H1 (cell line): ENCODE results near the gene HSD17B2. TPM values are rescaled to one million over a fixed set of nuclear protein-coding genes. Genes with fewer than 3 reads are reported as not detected.

ENCODE experiments used
- CTCF ChIA-PET: fragments of 300-600 bp; sonication (Branson Sonifier 250); formaldehyde crosslinking; loops from one replicate; lab custom pipeline; 2021; ENCODE audit not compliant: partially characterized antibody; lab: Charles Lee
- POLR2A ChIA-PET: fragments of 300-600 bp; sonication (Branson Sonifier 250); formaldehyde crosslinking; loops from one replicate; lab custom pipeline; 2021; ENCODE audit warnings: inconsistent platforms; ENCODE audit not compliant: partially characterized antibody; lab: Charles Lee
- DNase-seq, 2 experiments: peaks; one replicate each; pipeline versions ENCODE4 v3.0.0 to v3.0.0-alpha.2; 2010 to 2022; ENCODE audit warnings: low spot score in 2 of 2, low read depth in 1 of 2, mixed read lengths in 1 of 2
- FAIRE-seq: peaks from 2 replicates; lab custom pipeline; 2011; peaks lifted over from hg19 to GRCh38; lab: Jason Lieb, UNC
- H2AFZ ChIP-seq: 2 replicates; pipeline ENCODE4 v1.8.1; 2012; ENCODE audit warnings: low read length, inconsistent platforms
- H2AK5ac ChIP-seq: 2 replicates; pipeline ENCODE4 v1.6.1; 2013; ENCODE audit warnings: low read depth, low read length
- H2BK120ac ChIP-seq: replicated peaks from 2 replicates; pipeline ENCODE3; 2013; ENCODE audit warnings: low read depth, low read length, inconsistent platforms
- H2BK12ac ChIP-seq: 2 replicates; pipeline ENCODE4 v1.6.1; 2013; ENCODE audit warnings: low read depth, low read length
- H2BK15ac ChIP-seq: 2 replicates; pipeline ENCODE4 v1.6.1; 2013; ENCODE audit warnings: low read length
- H2BK20ac ChIP-seq: 2 replicates; pipeline ENCODE4 v1.6.1; 2013; ENCODE audit warnings: low read length
- H2BK5ac ChIP-seq: 2 replicates; pipeline ENCODE4 v1.6.1; 2013; ENCODE audit warnings: low read depth, low read length
- H3K14ac ChIP-seq: 2 replicates; pipeline ENCODE4 v1.6.1; 2013; ENCODE audit warnings: inconsistent platforms; ENCODE audit not compliant: insufficient read length
- H3K18ac ChIP-seq: 2 replicates; pipeline ENCODE4 v1.6.1; 2013; ENCODE audit warnings: low read length; ENCODE audit errors: extremely low read depth
- H3K23ac ChIP-seq: 2 replicates; pipeline ENCODE4 v1.6.1; 2013; ENCODE audit warnings: inconsistent platforms; ENCODE audit not compliant: insufficient read length
- H3K23me2 ChIP-seq: 2 replicates; pipeline ENCODE4 v1.6.1; 2013; ENCODE audit warnings: low read depth, low read length
- H3K27ac ChIP-seq: 2 replicates; pipeline ENCODE4 v1.6.1; 2011; ENCODE audit warnings: low read depth, low read length, inconsistent platforms
- H3K27me3 ChIP-seq, 4 experiments: replicated peaks in 1 of 4; 1 replicate in 1 of 4; 2 replicates in 3 of 4; pipeline versions ENCODE4 v1.6.1 to v1.8.1; 2011 to 2013; ENCODE audit warnings: low read length in 3 of 4, mild to moderate bottlenecking in 3 of 4, inconsistent platforms in 2 of 4, mixed read lengths in 2 of 4, moderate library complexity in 1 of 4; ENCODE audit not compliant: control insufficient read depth in 3 of 4, insufficient read depth in 3 of 4; ENCODE audit errors: extremely low read depth in 1 of 4
- H3K36me3 ChIP-seq, 4 experiments: 2 replicates each; pipeline versions ENCODE4 v1.6.1 to v1.8.1; 2011 to 2013; ENCODE audit warnings: mild to moderate bottlenecking in 4 of 4, low read length in 3 of 4, moderate library complexity in 2 of 4, control low read depth in 1 of 4, inconsistent platforms in 1 of 4; ENCODE audit not compliant: insufficient read depth in 4 of 4, control insufficient read depth in 2 of 4
- H3K4ac ChIP-seq: replicated peaks from 2 replicates; pipeline ENCODE3; 2013; ENCODE audit warnings: low read length, low read depth, mixed read lengths, inconsistent platforms; ENCODE audit not compliant: insufficient read length
- H3K4me1 ChIP-seq, 4 experiments: replicated peaks in 1 of 4; 1 replicate in 1 of 4; 2 replicates in 3 of 4; pipeline versions ENCODE4 v1.6.1 to v1.8.1; 2011 to 2013; ENCODE audit warnings: low read length in 3 of 4, inconsistent platforms in 2 of 4, mixed read lengths in 1 of 4; ENCODE audit not compliant: insufficient read depth in 4 of 4, control insufficient read depth in 3 of 4
- H3K4me2 ChIP-seq, 2 experiments: 2 replicates each; pipeline versions ENCODE4 v1.6.1 to v1.8.1; 2011 to 2013; ENCODE audit warnings: low read depth in 2 of 2, low read length in 2 of 2, control low read depth in 1 of 2, inconsistent platforms in 1 of 2, mild to moderate bottlenecking in 1 of 2; ENCODE audit not compliant: insufficient read depth in 1 of 2
- H3K4me3 ChIP-seq, 4 experiments: fragments of 200-600, 300-600 bp in 1 of 4; sonication (generic), shearing (Covaris generic), sonication (Bioruptor Twin) in 1 of 4; 2 replicates each; pipeline versions ENCODE4 v1.5.1 to v1.8.1; 2011 to 2016; ENCODE audit warnings: low read length in 4 of 4, low read depth in 3 of 4, control low read depth in 2 of 4, inconsistent platforms in 2 of 4, mild to moderate bottlenecking in 2 of 4, mixed read lengths in 1 of 4, moderate library complexity in 1 of 4; ENCODE audit not compliant: insufficient read depth in 2 of 4; ENCODE audit errors: extremely low read depth in 1 of 4
- H3K56ac ChIP-seq: replicated peaks from 2 replicates; pipeline ENCODE3; 2013; ENCODE audit warnings: low read depth, mild to moderate bottlenecking, mixed read lengths, low read length, inconsistent platforms; ENCODE audit not compliant: insufficient read length
- H3K79me1 ChIP-seq: 2 replicates; pipeline ENCODE4 v1.6.1; 2013; ENCODE audit warnings: low read depth, low read length, control low read depth
- H3K79me2 ChIP-seq, 2 experiments: 2 replicates each; pipeline versions ENCODE4 v1.6.1 to v1.8.1; 2012 to 2013; ENCODE audit warnings: low read length in 2 of 2, mild to moderate bottlenecking in 2 of 2, inconsistent platforms in 1 of 2; ENCODE audit not compliant: insufficient read depth in 2 of 2, control insufficient read depth in 1 of 2
- H3K9ac ChIP-seq, 4 experiments: replicated peaks in 1 of 4; 1 replicate in 1 of 4; 2 replicates in 3 of 4; pipeline versions ENCODE4 v1.6.1 to v1.8.1; 2011 to 2013; ENCODE audit warnings: low read depth in 3 of 4, low read length in 3 of 4, control low read depth in 2 of 4, mild to moderate bottlenecking in 2 of 4, moderate library complexity in 2 of 4, inconsistent platforms in 1 of 4; ENCODE audit errors: extremely low read depth in 1 of 4
- H3K9me3 ChIP-seq, 2 experiments: 2 replicates each; pipeline versions ENCODE4 v1.6.1 to v1.8.1; 2012 to 2013; ENCODE audit warnings: mild to moderate bottlenecking in 2 of 2, moderate library complexity in 2 of 2, control low read depth in 1 of 2, inconsistent platforms in 1 of 2, low read depth in 1 of 2, low read length in 1 of 2, mixed read lengths in 1 of 2; ENCODE audit not compliant: insufficient read depth in 2 of 2
- H4K20me1 ChIP-seq, 2 experiments: replicated peaks in 1 of 2; 2 replicates each; pipeline versions ENCODE3 to v1.8.1; 2011 to 2013; ENCODE audit warnings: inconsistent platforms in 2 of 2, low read length in 2 of 2, mild to moderate bottlenecking in 1 of 2; ENCODE audit not compliant: insufficient read depth in 2 of 2, control insufficient read depth in 1 of 2
- H4K5ac ChIP-seq: 2 replicates; pipeline ENCODE4 v1.6.1; 2013; ENCODE audit warnings: low read length, low read depth, mixed read lengths, inconsistent platforms; ENCODE audit not compliant: insufficient read length
- H4K8ac ChIP-seq: 2 replicates; pipeline ENCODE4 v1.8.0; 2013; ENCODE audit warnings: mild to moderate bottlenecking, moderate library complexity, low read length, inconsistent platforms; ENCODE audit not compliant: insufficient read depth; ENCODE audit errors: extremely low read depth
- H4K91ac ChIP-seq: replicated peaks from 2 replicates; pipeline ENCODE3; 2013; ENCODE audit warnings: low read length, mixed read lengths, inconsistent platforms; ENCODE audit not compliant: insufficient read length
- ASH2L ChIP-seq: fragments of 200-600, 300-600 bp; sonication (generic); IDR thresholded peaks from one replicate; pipeline ENCODE4 v1.7.1; 2017; ENCODE audit warnings: low read length
- ATF3 ChIP-seq: IDR thresholded peaks from 2 replicates; pipeline ENCODE4 v1.6.1; 2011; ENCODE audit warnings: low read depth, mild to moderate bottlenecking, low read length; ENCODE audit not compliant: insufficient read depth
- BCL11A ChIP-seq, 2 experiments: IDR thresholded peaks; one replicate each; pipeline ENCODE4 v1.6.1; 2011; ENCODE audit warnings: low read depth in 2 of 2, low read length in 2 of 2, mild to moderate bottlenecking in 2 of 2
- BRCA1 ChIP-seq: IDR thresholded peaks from 2 replicates; pipeline ENCODE4 v1.6.1; 2012; ENCODE audit warnings: low read depth, low read length, improper control_type of control experiment
- CHD2 ChIP-seq: IDR thresholded peaks from 2 replicates; pipeline ENCODE4 v1.6.1; 2012; ENCODE audit warnings: low read length, improper control_type of control experiment
- CTBP2 ChIP-seq: IDR thresholded peaks from 2 replicates; pipeline ENCODE4 v1.7.0; 2011; ENCODE audit warnings: borderline replicate concordance, mild to moderate bottlenecking, moderate library complexity, mixed read lengths, low read length; ENCODE audit not compliant: insufficient read depth, insufficient read length
- EP300 ChIP-seq, 2 experiments: IDR thresholded peaks; 1 replicate in 1 of 2; 2 replicates in 1 of 2; pipeline ENCODE4 v1.6.1; 2011 to 2012; ENCODE audit warnings: low read depth in 2 of 2, low read length in 2 of 2, mild to moderate bottlenecking in 2 of 2, borderline replicate concordance in 1 of 2, inconsistent platforms in 1 of 2, moderate library complexity in 1 of 2
- EZH2 ChIP-seq: fragments of 200-600 bp; sonication (generic); IDR thresholded peaks from 2 replicates; pipeline ENCODE4 v1.7.1; 2012; ENCODE audit warnings: low read depth, mild to moderate bottlenecking, moderate library complexity, low read length, inconsistent platforms; ENCODE audit not compliant: severe bottlenecking
- KDM5A ChIP-seq: fragments of 200-600 bp; IDR thresholded peaks from 2 replicates; pipeline ENCODE4 v1.7.1; 2012; ENCODE audit warnings: mild to moderate bottlenecking, low read length, inconsistent platforms, mixed read lengths
- RXRA ChIP-seq: IDR thresholded peaks from 2 replicates; pipeline ENCODE4 v1.6.1; 2011; ENCODE audit warnings: low read depth, mild to moderate bottlenecking, low read length, moderate library complexity; ENCODE audit not compliant: insufficient read depth
- SP2 ChIP-seq: IDR thresholded peaks from 2 replicates; pipeline ENCODE4 v1.6.1; 2012; ENCODE audit warnings: mild to moderate bottlenecking, low read length, inconsistent platforms
- TBP ChIP-seq: IDR thresholded peaks from 2 replicates; pipeline ENCODE4 v1.6.1; 2011; ENCODE audit warnings: low read depth, low read length, improper control_type of control experiment
- TCF12 ChIP-seq: IDR thresholded peaks from 2 replicates; pipeline ENCODE4 v1.6.1; 2011; ENCODE audit warnings: low read depth, mild to moderate bottlenecking, low read length
- TEAD4 ChIP-seq: IDR thresholded peaks from 2 replicates; pipeline ENCODE4 v1.6.1; 2012; ENCODE audit warnings: low read depth, low read length, inconsistent platforms, mixed read lengths
- WGBS, 2 experiments: shearing (Covaris generic) in 1 of 2; methylation state at CpG; one replicate each; pipeline versions ENCODE4 v1.1.6 to v1.1.7; 2013 to 2015; ENCODE audit warnings: low lambda C conversion rate in 2 of 2, mixed read lengths in 2 of 2, inconsistent platforms in 1 of 2, low coverage in 1 of 2, missing lambda C conversion rate in 1 of 2; ENCODE audit not compliant: insufficient replicate concordance in 2 of 2, insufficient coverage in 1 of 2, insufficient read length in 1 of 2; ENCODE audit errors: extremely low coverage in 1 of 2, missing lambda C conversion rate in 1 of 2; 5-methylcytosine and 5-hydroxymethylcytosine counted together
- polyA plus RNA-seq, 7 experiments: library from polyadenylated mRNA; depleted of rRNA in 3 of 7; stranded (reverse) in 5 of 7; unstranded in 2 of 7; fragments of >200 nt in 5 of 7; fragments of 200-250 nt in 2 of 7; gene quantifications; 1 replicate in 5 of 7; 2 replicates in 1 of 7; 4 replicates in 1 of 7; pipeline versions ENCODE4 v1.2.1 to v1.2.3, GENCODE V29; 2011 to 2013; ENCODE audit warnings: missing spikeins in 2 of 7, mixed read lengths in 2 of 7
- total RNA-seq: library from RNA; stranded (reverse); fragmentation: NEBNext Ultra II Directional; extraction: Animal tissue kit (Norgen Biotek cat#: 25700); gene quantifications from 2 replicates; pipeline ENCODE4 v1.2.1, GENCODE V29; 2021

The HSD17B2 gene
- total and polyA plus RNA-seq, 2 of the 8 experiments (the other 6 are each of a cell fraction or from before 2014, with no cell fraction given): not detected

- Histone ChIP-seq H2BK15ac (no peak overlapping the region), H3K36me3 (no peaks in the 10 kb centered on the region), H3K27ac (no peak overlapping the region), H3K27me3 (peaks cover 0 to 1% (median 0%) of the 10 kb centered on the region in 4 experiments; a peak in 1 of 7 replicates), H4K20me1 (no peaks in the 10 kb centered on the region), H3K9ac (no peak overlapping the region), H2BK5ac (no peak overlapping the region), H3K4me1 (no peaks in the 10 kb centered on the region), H2BK120ac (no peak overlapping the region), H2AK5ac (no peak overlapping the region), H3K14ac (no peak overlapping the region), H3K9me3 (no peaks in the 10 kb centered on the region), H3K79me2 (no peaks in the 10 kb centered on the region), H3K23ac (no peak overlapping the region), H4K5ac (no peak overlapping the region), H2AFZ (no peak overlapping the region), H4K91ac (no peak overlapping the region), H3K79me1 (no peaks in the 10 kb centered on the region), H2BK20ac (no peak overlapping the region), H3K56ac (no peak overlapping the region), H3K18ac (no peak overlapping the region), H3K4ac (no peak overlapping the region), H3K4me3 (no peak overlapping the region), H4K8ac (no peak overlapping the region), H3K4me2 (no peak overlapping the region), H3K23me2 (no peaks in the 10 kb centered on the region), H2BK12ac (no peak overlapping the region)
- 95% methylated on average over 1 of the region's 1 CpG; no CpG with 5 or more reads in 1 of the 2 experiments for WGBS, 2 experiments
- FAIRE-seq (no peak), DNase-seq (no peak)
- ChIA-PET POLR2A (interaction anchor here (1.1 kb wide), 1 partner anchor 10 kb away, joined by 3 read pairs; no protein-coding TSS in a partner anchor), CTCF (interaction anchor here (0.7 to 4.2 kb wide), 11 partner anchors 8 to 195 kb away, joined by 3 to 38 read pairs (median 9); no protein-coding TSS in a partner anchor)
- TF ChIP-seq CHD2: no peak
- no peak for TF ChIP-seq BRCA1
- TF ChIP-seq TCF12: no peak
- TF ChIP-seq BCL11A (IDR thresholded peaks at IDR 0.05; ENCODE audit: low read depth in 2 of 2, low read length in 2 of 2): no peak
- TF ChIP-seq TBP: no peak
- TF ChIP-seq TEAD4: no peak
- no peak for TF ChIP-seq ATF3
- TF ChIP-seq RXRA: no peak
- TF ChIP-seq CTBP2: no peak
- TF ChIP-seq ASH2L: no peak
- no peak for TF ChIP-seq KDM5A
- no peak for TF ChIP-seq SP2
- no peak for TF ChIP-seq EP300 (IDR thresholded peaks at IDR 0.05; ENCODE audit: borderline replicate concordance in 1 of 2, low read depth in 2 of 2, low read length in 2 of 2)
- TF ChIP-seq EZH2: no peak
These were observed 24.9 kb downstream of the HSD17B2 start for GRCh38 chr16:82059983-82060421.
